ENCODE data around the gene MTFMT.

Gene MTFMT

DNA sequence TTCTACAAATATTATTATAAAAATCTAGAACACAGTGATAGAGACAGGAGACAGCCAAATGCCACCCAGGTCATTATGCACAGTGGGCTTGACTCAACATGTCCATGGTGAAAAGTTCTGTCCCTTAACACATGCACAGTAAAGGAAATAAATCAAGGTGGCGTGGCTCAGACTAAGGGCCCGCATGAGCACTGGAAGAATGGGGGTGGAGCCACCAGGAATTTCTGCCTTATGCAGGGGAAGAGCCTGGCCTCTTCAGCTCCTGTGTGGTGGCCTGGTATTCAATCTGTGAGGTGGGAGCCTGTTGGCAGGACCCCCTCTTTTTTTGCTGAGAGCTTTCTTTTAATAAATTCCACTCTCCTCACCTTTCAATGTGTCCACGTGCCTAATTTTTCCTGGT, 22.6 kb downstream of the MTFMT start:
- TF ChIP-seq, protein P1, sequence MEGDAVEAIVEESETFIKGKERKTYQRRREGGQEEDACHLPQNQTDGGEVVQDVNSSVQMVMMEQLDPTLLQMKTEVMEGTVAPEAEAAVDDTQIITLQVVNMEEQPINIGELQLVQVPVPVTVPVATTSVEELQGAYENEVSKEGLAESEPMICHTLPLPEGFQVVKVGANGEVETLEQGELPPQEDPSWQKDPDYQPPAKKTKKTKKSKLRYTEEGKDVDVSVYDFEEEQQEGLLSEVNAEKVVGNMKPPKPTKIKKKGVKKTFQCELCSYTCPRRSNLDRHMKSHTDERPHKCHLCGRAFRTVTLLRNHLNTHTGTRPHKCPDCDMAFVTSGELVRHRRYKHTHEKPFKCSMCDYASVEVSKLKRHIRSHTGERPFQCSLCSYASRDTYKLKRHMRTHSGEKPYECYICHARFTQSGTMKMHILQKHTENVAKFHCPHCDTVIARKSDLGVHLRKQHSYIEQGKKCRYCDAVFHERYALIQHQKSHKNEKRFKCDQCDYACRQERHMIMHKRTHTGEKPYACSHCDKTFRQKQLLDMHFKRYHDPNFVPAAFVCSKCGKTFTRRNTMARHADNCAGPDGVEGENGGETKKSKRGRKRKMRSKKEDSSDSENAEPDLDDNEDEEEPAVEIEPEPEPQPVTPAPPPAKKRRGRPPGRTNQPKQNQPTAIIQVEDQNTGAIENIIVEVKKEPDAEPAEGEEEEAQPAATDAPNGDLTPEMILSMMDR (conservative IDR thresholded peaks at IDR 0.05; ENCODE audit: control insufficient read depth, insufficient read depth, low read depth, low read length): no peak
- H3K4me3 ChIP-seq (ENCODE audit: control insufficient read depth, low read depth, low read length): no peak overlapping the region
- DNase-seq (ENCODE audit: low read depth): no peak

DNA sequence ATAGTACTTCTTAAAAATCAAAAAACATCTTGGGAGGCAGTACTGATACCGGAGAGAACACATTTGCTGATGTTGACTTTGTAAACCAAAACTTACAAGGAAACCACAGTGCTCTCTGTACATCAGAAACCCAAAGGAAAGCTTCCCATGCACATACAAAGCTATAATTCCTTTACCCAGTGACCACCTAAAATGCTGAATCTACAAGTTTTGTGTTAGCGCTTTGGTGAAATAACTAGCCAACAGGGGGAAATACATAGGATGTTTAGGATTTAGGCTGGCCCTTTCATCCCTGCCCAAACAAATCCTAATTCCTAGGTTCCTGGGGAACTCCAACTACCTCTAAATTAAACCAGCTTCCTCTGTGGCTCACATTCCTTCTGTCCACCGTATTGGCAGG, 24.4 kb downstream of the MTFMT start:
- TF ChIP-seq, protein P1 (conservative IDR thresholded peaks at IDR 0.05; ENCODE audit: control insufficient read depth, insufficient read depth, low read depth, low read length): no peak
- H3K4me3 ChIP-seq (ENCODE audit: control insufficient read depth, low read depth, low read length): no peak overlapping the region
- no peak for DNase-seq (ENCODE audit: low read depth)

DNA sequence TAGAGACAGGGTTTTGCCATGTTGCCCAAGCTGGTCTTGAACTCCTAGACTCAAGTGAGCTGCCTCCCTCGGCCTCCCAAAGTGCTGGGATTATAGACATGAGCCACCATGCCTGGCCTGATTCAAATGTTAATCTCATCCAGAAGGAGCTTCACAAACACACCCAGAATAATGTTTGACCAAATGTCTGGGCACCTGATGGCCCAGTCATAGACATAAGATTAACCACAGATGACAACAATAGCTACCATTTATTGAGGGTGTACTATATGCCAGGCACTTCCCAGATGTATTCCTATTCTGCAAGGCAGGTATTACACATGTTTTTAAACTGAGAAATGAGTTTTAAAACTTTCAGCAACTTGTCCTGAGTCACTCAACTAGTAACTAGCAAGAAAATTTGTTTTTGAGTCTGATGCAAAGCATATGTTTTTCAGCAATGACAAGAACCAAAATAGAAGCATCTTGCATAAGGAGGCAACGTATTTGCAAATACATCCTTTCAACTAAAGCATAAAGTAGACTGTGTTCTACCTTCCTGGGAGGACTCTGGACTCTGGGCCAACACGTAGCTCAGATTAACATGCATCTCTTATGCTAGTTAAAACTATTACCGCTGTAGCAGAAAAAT, 31.6 kb downstream of the MTFMT start:
- TF ChIP-seq, protein P1 (conservative IDR thresholded peaks at IDR 0.05; ENCODE audit: control insufficient read depth, insufficient read depth, low read depth, low read length): no peak
- DNase-seq (ENCODE audit: low read depth): peak; percentile 27
- H3K4me3 ChIP-seq (ENCODE audit: control insufficient read depth, low read depth, low read length): no peak overlapping the region

DNA sequence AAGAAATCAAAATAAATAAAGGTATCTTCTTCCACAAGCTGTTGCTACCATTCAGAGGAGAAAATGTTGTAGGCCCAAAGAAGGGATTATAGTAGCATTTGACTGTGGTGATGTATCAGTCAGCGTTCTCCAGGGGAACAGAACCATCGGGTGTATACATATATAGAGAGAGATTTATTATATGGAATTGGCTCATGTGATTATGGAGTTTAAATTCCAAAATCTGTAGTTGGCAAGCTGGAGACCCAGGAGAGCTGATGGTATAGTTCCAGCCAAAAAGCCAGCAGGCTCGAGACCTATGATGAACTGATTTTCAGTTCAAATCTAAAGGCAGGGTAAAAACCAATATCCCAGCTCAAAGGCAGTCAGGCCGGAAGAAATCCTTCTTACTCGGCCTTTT, 32.4 kb downstream of the MTFMT start:
- TF ChIP-seq, protein P1 (conservative IDR thresholded peaks at IDR 0.05; ENCODE audit: control insufficient read depth, insufficient read depth, low read depth, low read length): no peak
- DNase-seq (ENCODE audit: low read depth): no peak
- no peak overlapping the region for H3K4me3 ChIP-seq (ENCODE audit: control insufficient read depth, low read depth, low read length)

DNA sequence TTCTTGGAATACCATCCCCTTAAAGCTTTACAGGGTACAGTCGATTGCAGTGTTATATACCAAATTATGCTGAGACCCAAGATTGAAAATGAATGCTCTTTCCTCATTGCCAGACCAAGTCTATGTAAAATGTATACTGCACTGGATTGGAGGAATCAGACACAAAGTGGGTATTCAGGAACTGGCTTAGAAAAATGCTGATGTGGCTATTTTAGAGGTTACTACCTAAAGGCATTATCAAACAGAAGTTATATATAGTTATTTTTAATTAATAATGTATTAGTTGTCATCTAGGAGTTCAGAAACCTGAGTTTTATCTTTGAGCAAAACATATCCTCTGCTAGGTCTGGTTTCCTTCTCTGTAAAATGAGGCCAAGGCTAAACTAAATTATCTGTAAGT, 36.1 kb downstream of the MTFMT start:
- no peak for DNase-seq (ENCODE audit: low read depth)
- no peak overlapping the region for H3K4me3 ChIP-seq (ENCODE audit: control insufficient read depth, low read depth, low read length)
- TF ChIP-seq, protein P1 (conservative IDR thresholded peaks at IDR 0.05; ENCODE audit: control insufficient read depth, insufficient read depth, low read depth, low read length): no peak

DNA sequence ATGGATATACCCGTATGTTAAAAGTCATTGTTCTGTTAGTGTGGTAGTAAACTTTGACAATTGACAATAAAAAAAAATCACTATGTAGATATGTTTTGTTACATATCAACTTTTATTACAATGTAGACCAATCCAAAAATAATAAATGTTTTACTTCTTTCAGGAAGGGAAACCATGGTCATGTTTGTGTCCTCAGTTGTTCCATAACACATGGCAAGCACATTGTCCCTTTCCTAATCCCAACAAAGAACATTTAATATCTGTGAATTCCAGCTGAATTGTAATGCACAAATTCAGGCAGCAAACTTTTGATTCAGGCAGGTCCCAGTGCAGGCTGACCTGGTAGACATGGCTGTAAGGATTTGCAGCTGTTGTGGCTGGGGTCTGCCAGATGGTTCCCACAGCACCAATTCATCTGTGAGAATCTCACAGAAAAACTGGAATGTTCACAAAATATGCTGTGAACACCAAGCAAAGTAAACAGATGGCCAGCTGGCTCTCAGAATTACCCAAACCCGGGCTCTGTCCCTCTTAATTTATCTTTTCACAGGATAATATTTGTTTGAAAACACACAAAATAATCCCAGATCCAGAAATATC, 37.8 kb downstream of the MTFMT start:
- TF ChIP-seq, protein P1 (conservative IDR thresholded peaks at IDR 0.05; ENCODE audit: control insufficient read depth, insufficient read depth, low read depth, low read length): no peak
- no peak for DNase-seq (ENCODE audit: low read depth)
- no peak overlapping the region for H3K4me3 ChIP-seq (ENCODE audit: control insufficient read depth, low read depth, low read length)
